DND-41 (cell line): ENCODE results near the gene CEP295NL.

Source experiments
- CTCF ChIP-seq: IDR thresholded peaks from 2 replicates; pipeline ENCODE4 v1.5.1; 2012; ENCODE audit warnings: borderline replicate concordance, low read length, moderate library complexity, mild to moderate bottlenecking; ENCODE audit not compliant: poor library complexity, severe bottlenecking; ENCODE audit errors: extremely low read depth
- EZH2 ChIP-seq: IDR thresholded peaks from 3 replicates; pipeline ENCODE4 v1.6.1; 2012; ENCODE audit warnings: borderline replicate concordance, low read depth, mild to moderate bottlenecking, moderate library complexity, low read length, inconsistent platforms; ENCODE audit not compliant: severe bottlenecking

GRCh38 chr17:78884876-78885667, 17.9 kb downstream of the CEP295NL start:
- no peak for TF ChIP-seq CTCF
- TF ChIP-seq EZH2: no peak
